KMS-11 (cell line): ENCODE measurements around the gene RPS19BP1.

ENCODE experiments used
- H2AFZ ChIP-seq: fragments of 200-600 bp; sonication (generic); 2 replicates; pipeline ENCODE4 v1.6.1; 2016; ENCODE audit warnings: antibody characterized with exemption, mixed run types, low read depth
- H3K27ac ChIP-seq: fragments of 200-600 bp; sonication (generic); 2 replicates; pipeline ENCODE4 v1.6.1; 2016; ENCODE audit warnings: mild to moderate bottlenecking, mixed run types
- H3K27me3 ChIP-seq: fragments of 200-600 bp; sonication (generic); 2 replicates; pipeline ENCODE4 v1.6.1; 2017; ENCODE audit warnings: mild to moderate bottlenecking, low read depth, mixed run types, moderate library complexity; ENCODE audit not compliant: insufficient read depth
- H3K36me3 ChIP-seq: fragments of 200-600 bp; sonication (generic); 2 replicates; pipeline ENCODE4 v1.6.1; 2017; ENCODE audit warnings: mild to moderate bottlenecking, mixed run types; ENCODE audit not compliant: insufficient read depth
- H3K4me1 ChIP-seq: fragments of 200-600 bp; sonication (generic); 2 replicates; pipeline ENCODE4 v1.6.1; 2016; ENCODE audit warnings: mild to moderate bottlenecking, low read depth, mixed run types; ENCODE audit not compliant: poor library complexity, severe bottlenecking
- H3K4me2 ChIP-seq: fragments of 200-600 bp; sonication (generic); 2 replicates; pipeline ENCODE4 v1.7.0; 2016; ENCODE audit warnings: mild to moderate bottlenecking, mixed run types
- H3K4me3 ChIP-seq: fragments of 200-600 bp; sonication (generic); IDR thresholded peaks from 2 replicates; pipeline ENCODE4 v1.6.1; 2017; ENCODE audit warnings: low read depth, low read length, mixed read lengths; ENCODE audit not compliant: insufficient read depth
- H3K79me2 ChIP-seq: fragments of 200-600 bp; sonication (generic); 2 replicates; pipeline ENCODE4 v1.6.1; 2016; ENCODE audit warnings: low read depth, mixed run types; ENCODE audit not compliant: insufficient read depth
- H3K9ac ChIP-seq: fragments of 200-600 bp; sonication (generic); 2 replicates; pipeline ENCODE4 v1.6.1; 2016; ENCODE audit warnings: mild to moderate bottlenecking, mixed run types
- H4K20me1 ChIP-seq: fragments of 200-600 bp; sonication (generic); 2 replicates; pipeline ENCODE4 v1.6.1; 2016; ENCODE audit warnings: mild to moderate bottlenecking, mixed run types; ENCODE audit not compliant: insufficient read depth
- CTCF ChIP-seq: fragments of 200-600 bp; sonication (generic); conservative IDR thresholded peaks from 2 replicates; pipeline ENCODE4 v1.6.1; 2017; ENCODE audit warnings: low read depth, mild to moderate bottlenecking, antibody characterized with exemption, low read length, moderate library complexity, mixed read lengths

RPS19BP1 gene

GRCh38 chr22:39535357-39535725 is 2.8 kb upstream of the RPS19BP1 start:
- H3K4me2 ChIP-seq = no peak overlapping the region
- no peak overlapping the region for H3K4me3 ChIP-seq
- H2AFZ ChIP-seq = no peak overlapping the region
- TF ChIP-seq CTCF = no peak
- H3K79me2 ChIP-seq = peaks cover 16% of the 10 kb centered on the region; the same call in 1 of the 2 replicates
- H3K27ac ChIP-seq = no peak overlapping the region
- peaks cover 14% of the 10 kb centered on the region for H3K4me1 ChIP-seq
- H3K27me3 ChIP-seq = peaks cover 18% of the 10 kb centered on the region; the same call in 1 of the 2 replicates
- no peaks in the 10 kb centered on the region for H4K20me1 ChIP-seq
- H3K9ac ChIP-seq = no peak overlapping the region
- H3K36me3 ChIP-seq = no peaks in the 10 kb centered on the region

- Histone ChIP-seq H3K9ac (no peak overlapping the region), H3K4me2 (no peak overlapping the region), H3K4me3 (no peak overlapping the region)
Measured at GRCh38 chr22:39534591-39535356, 2.2 kb upstream of the RPS19BP1 start.

GRCh38 chr22:39534092-39534506 is 1.6 kb upstream of the RPS19BP1 start:
- Histone ChIP-seq H3K4me2 (no peak overlapping the region), H3K36me3 (no peaks in the 10 kb centered on the region), H3K27ac (no peak overlapping the region), H3K27me3 (peaks cover 11% of the 10 kb centered on the region; the same call in 1 of the 2 replicates), H3K4me3 (no peak overlapping the region), H4K20me1 (no peaks in the 10 kb centered on the region), H3K4me1 (peaks cover 26% of the 10 kb centered on the region), H2AFZ (no peak overlapping the region), H3K79me2 (peaks cover 21% of the 10 kb centered on the region; the same call in 1 of the 2 replicates), H3K9ac (no peak overlapping the region)
- TF ChIP-seq CTCF = no peak

More at GRCh38 chr22:39534591-39535356, 2.2 kb upstream of the RPS19BP1 start:
- Histone ChIP-seq H3K79me2 (peaks cover 16% of the 10 kb centered on the region; the same call in 1 of the 2 replicates), H3K27ac (no peak overlapping the region), H4K20me1 (no peaks in the 10 kb centered on the region), H3K4me1 (peaks cover 19% of the 10 kb centered on the region), H3K27me3 (peaks cover 13% of the 10 kb centered on the region; the same call in 1 of the 2 replicates), H3K36me3 (no peaks in the 10 kb centered on the region), H2AFZ (no peak overlapping the region)
- peak; percentile 82 for TF ChIP-seq CTCF

- Histone ChIP-seq H3K4me2 (peak overlapping the region; percentile 71), H3K9ac (no peak overlapping the region), H3K4me3 (no peak overlapping the region), H3K79me2 (peaks cover 21% of the 10 kb centered on the region; the same call in 1 of the 2 replicates), H3K36me3 (no peaks in the 10 kb centered on the region), H2AFZ (no peak overlapping the region), H3K4me1 (peaks cover 42% of the 10 kb centered on the region), H3K27ac (no peak overlapping the region), H3K27me3 (no peaks in the 10 kb centered on the region), H4K20me1 (no peaks in the 10 kb centered on the region)
- TF ChIP-seq CTCF = peak; percentile 48
Measured at GRCh38 chr22:39530692-39531331, 1.7 kb downstream of the RPS19BP1 start.
